ENCODE data around the gene HIVEP3. TPM values are rescaled to one million over a fixed set of nuclear protein-coding genes. Genes with fewer than 3 reads are reported as not detected.

The HIVEP3 gene
- total RNA-seq, 2 experiments from 2014 or later, result 18.6 to 20.4 TPM

DNA sequence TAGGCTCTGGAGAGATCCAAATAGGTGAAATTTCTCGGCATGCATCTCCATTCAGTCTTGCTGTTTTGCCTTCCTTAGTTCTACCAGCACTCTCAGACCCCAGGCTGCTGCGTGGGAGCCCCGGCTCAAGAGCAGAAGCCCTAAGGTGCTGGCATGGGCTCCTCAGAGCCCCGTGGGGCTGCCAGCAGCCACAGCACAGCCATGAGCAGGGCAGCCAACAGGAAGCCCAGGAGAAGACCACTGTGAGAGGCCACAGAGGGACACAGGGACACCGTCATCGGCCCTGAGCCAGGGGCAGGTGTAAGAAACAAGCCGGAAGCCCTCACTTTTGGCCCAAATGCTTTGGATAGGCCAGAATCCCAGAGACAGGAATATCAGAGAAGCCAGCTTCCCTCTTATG is 66.6 kb downstream of the HIVEP3 start:
- Mint-ChIP-seq H3K4me1 (ENCODE audit: low read depth) (peaks cover 27% of the 10 kb centered on the region), H3K27me3 (no peaks in the 10 kb centered on the region), H3K36me3 (ENCODE audit: low read depth) (peaks cover 2% of the 10 kb centered on the region), H3K27ac (no peak overlapping the region), H3K4me3 (no peak overlapping the region), H3K9me3 (peaks cover 2% of the 10 kb centered on the region)
- TF ChIP-seq, protein P1, sequence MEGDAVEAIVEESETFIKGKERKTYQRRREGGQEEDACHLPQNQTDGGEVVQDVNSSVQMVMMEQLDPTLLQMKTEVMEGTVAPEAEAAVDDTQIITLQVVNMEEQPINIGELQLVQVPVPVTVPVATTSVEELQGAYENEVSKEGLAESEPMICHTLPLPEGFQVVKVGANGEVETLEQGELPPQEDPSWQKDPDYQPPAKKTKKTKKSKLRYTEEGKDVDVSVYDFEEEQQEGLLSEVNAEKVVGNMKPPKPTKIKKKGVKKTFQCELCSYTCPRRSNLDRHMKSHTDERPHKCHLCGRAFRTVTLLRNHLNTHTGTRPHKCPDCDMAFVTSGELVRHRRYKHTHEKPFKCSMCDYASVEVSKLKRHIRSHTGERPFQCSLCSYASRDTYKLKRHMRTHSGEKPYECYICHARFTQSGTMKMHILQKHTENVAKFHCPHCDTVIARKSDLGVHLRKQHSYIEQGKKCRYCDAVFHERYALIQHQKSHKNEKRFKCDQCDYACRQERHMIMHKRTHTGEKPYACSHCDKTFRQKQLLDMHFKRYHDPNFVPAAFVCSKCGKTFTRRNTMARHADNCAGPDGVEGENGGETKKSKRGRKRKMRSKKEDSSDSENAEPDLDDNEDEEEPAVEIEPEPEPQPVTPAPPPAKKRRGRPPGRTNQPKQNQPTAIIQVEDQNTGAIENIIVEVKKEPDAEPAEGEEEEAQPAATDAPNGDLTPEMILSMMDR (IDR thresholded peaks at IDR 0.05), result no peak
- DNase-seq (no peak), ATAC-seq (no peak)
- ChIA-PET CTCF (interaction anchor here (1.1 kb wide), 1 partner anchor 8 kb away, joined by 3 read pairs; no protein-coding TSS in a partner anchor), POLR2A (no interaction called here)
- intact Hi-C loops (cut with micrococcal nuclease), result no loop called here

DNA sequence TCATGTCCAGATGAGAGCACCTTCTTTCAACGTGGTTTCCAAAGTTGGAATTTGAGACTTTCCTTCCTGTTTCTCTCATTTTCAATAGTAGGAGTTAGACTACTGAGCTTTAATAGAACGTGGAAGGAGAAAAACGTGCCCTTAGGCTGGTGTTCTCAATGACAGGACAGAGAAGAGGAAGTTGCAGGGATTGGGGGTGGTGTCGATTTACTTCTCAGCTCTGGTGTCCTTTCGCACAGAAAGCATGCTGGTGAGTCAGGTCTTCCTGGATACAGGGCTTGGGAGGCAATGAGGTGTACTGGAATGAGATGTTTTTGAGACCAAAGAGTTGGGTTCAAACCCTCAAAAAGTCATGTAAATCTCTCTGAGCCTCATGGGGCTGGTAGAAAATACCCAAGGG is 67.1 kb downstream of the HIVEP3 start:
- Mint-ChIP-seq H3K4me3 (no peak overlapping the region), H3K9me3 (peaks cover 2% of the 10 kb centered on the region), H3K27me3 (no peaks in the 10 kb centered on the region), H3K36me3 (ENCODE audit: low read depth) (peaks cover 2% of the 10 kb centered on the region), H3K4me1 (ENCODE audit: low read depth) (peaks cover 32% of the 10 kb centered on the region), H3K27ac (no peak overlapping the region)
- ChIA-PET CTCF (interaction anchor here (1.1 to 2.1 kb wide), 2 partner anchors 9 to 277 kb away, joined by 3 to 5 read pairs; no protein-coding TSS in a partner anchor), POLR2A (interaction anchor here (1.2 kb wide), 1 partner anchor 332 kb away, joined by 3 read pairs; no protein-coding TSS in a partner anchor)
- intact Hi-C loops (cut with micrococcal nuclease), result no loop called here
- no peak for DNase-seq
- TF ChIP-seq, protein P1 (IDR thresholded peaks at IDR 0.05), result no peak
- ATAC-seq, result no peak

DNA sequence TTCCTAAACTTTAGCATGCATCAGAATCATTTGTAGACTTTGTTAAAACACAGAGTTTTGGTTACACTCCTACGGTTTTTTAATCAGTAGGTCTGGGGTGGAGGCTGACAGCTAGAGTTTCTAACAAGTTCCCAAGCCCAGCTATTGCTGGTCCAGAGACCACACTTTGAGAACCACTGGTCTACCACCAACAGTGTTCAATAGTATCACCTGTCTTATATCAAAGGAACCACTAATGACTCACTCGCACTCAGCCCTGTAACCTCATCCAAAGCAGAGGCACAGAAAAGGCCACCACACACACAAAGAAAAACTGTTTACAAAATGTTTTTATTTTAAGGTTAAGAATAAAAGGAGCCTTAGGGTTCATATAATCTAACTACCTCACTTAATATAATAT is 68.7 kb downstream of the HIVEP3 start:
- peaks cover 4% of the 10 kb centered on the region for H3K36me3 Mint-ChIP-seq (ENCODE audit: low read depth)
- peaks cover 40% of the 10 kb centered on the region for H3K4me1 Mint-ChIP-seq (ENCODE audit: low read depth)
- ChIA-PET CTCF (interaction anchor here (2.1 kb wide), 1 partner anchor 276 kb away, joined by 5 read pairs; no protein-coding TSS in a partner anchor), POLR2A (interaction anchor here (0.6 to 1.0 kb wide), 4 partner anchors 13 to 808 kb away, joined by 3 to 5 read pairs (median 3); partner anchors contain the start of gene PPIH)
- ATAC-seq, result peak; percentile 94
- no peaks in the 10 kb centered on the region for H3K9me3 Mint-ChIP-seq
- intact Hi-C loops (cut with micrococcal nuclease), result no loop called here
- peak; percentile 73 for DNase-seq
- TF ChIP-seq, protein P1 (IDR thresholded peaks at IDR 0.05), result no peak
- no peak overlapping the region for H3K4me3 Mint-ChIP-seq
- no peaks in the 10 kb centered on the region for H3K27me3 Mint-ChIP-seq
- no peak overlapping the region for H3K27ac Mint-ChIP-seq

DNA sequence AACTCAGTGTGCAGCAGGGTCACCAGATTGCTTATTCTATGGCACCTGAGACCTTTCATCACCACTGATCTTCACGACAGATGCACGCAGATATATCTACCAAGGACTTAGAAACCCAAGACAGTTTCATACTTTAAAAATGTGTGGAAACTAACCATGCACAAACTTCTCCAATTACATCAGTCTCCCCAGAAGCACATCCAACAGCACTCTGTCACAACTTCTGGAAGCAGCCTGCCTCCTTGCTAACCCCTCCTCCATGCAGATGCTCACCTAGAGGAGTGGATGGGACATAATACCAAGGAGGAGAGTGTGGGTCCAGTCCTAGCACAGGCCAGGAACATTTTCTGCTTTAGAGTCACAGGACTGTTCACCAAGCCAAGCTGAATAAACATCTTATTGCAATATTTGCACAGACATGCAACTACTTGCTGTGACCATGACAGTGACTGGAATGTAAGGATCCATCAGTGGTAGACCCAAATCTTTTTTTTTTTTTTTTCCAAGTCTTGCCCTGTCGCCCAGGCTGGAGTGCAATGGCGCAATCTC is 69.4 kb downstream of the HIVEP3 start:
- POLR2A ChIA-PET, result interaction anchor here (0.6 to 1.0 kb wide), 3 partner anchors 14 to 809 kb away, joined by 3 read pairs; partner anchors contain the start of gene PPIH
- intact Hi-C loops (cut with micrococcal nuclease), result no loop called here
- Mint-ChIP-seq H3K9me3 (no peaks in the 10 kb centered on the region), H3K4me3 (no peak overlapping the region), H3K27ac (no peak overlapping the region), H3K27me3 (no peaks in the 10 kb centered on the region), H3K4me1 (ENCODE audit: low read depth) (peaks cover 46% of the 10 kb centered on the region), H3K36me3 (ENCODE audit: low read depth) (peaks cover 4% of the 10 kb centered on the region)
- DNase-seq, result no peak
- ATAC-seq, result no peak
- TF ChIP-seq, protein P1 (IDR thresholded peaks at IDR 0.05), result no peak
- CTCF ChIA-PET, result interaction anchor here (2.1 kb wide), 1 partner anchor 275 kb away, joined by 5 read pairs; no protein-coding TSS in a partner anchor

DNA sequence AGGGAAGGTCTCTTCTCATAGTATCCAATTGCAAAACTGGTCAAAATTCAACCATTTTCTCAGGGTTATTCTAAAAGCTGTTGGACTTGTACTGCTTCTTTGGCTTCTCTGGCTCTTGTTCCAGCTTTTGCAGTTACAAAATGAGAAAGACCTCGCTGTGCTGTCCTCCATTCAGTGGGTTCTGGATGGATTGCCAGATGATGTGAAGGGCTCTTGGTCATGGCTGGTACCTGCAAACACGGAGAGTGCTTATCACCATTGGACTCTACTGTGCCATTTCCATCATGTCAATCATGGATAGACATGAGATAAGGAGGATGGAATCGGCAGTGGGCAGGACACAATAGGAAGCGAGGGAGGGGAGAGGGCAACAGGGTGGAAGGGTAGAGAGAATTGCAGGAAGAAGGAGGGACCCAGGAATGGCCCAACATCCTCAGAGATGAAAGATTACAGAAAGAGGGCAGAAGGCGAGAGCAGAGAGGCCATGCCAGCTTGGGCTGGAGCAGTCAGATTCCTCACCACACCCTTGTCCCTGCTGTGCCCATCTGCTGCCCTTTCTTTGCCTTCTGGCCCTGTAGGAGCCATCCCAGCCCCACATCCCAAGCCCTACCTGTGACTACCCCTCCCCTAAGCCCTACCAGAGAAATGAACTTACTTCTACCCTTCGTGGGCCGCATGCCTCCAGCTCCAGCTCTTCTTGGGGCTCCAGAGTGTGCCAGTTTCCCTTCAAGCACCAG is 70.3 kb downstream of the HIVEP3 start:
- Mint-ChIP-seq H3K4me3 (no peak overlapping the region), H3K9me3 (no peaks in the 10 kb centered on the region), H3K36me3 (ENCODE audit: low read depth) (peaks cover 4% of the 10 kb centered on the region), H3K27ac (no peak overlapping the region), H3K27me3 (no peaks in the 10 kb centered on the region), H3K4me1 (ENCODE audit: low read depth) (peaks cover 51% of the 10 kb centered on the region)
- intact Hi-C loops (cut with micrococcal nuclease), result no loop called here
- TF ChIP-seq, protein P1 (IDR thresholded peaks at IDR 0.05), result no peak
- CTCF ChIA-PET, result no interaction called here
- POLR2A ChIA-PET, result interaction anchor here (0.6 kb wide), 1 partner anchor 302 kb away, joined by 3 read pairs; no protein-coding TSS in a partner anchor
- ATAC-seq (no peak), DNase-seq (no peak)
